ENCODE measurements around the gene PTCD2.

- no peak for TF ChIP-seq CTCF (conservative IDR thresholded peaks at IDR 0.05 in 1 of 2, IDR thresholded peaks at IDR 0.05 in 1 of 2; ENCODE audit: low read depth in 1 of 2, low read length in 2 of 2)
- no peak for TF ChIP-seq EZH2 (IDR thresholded peaks at IDR 0.05; ENCODE audit: low read length, missing control alignments)
Observed at GRCh38 chr5:72374844-72375243, 54.7 kb downstream of the PTCD2 start.
